ENCODE measurements around the gene PHF1.

GRCh38 chr6:33453393-33454008, 42.7 kb downstream of the PHF1 start:
- TF ChIP-seq CTCF (IDR thresholded peaks at IDR 0.05) (no peak), POLR2A (IDR thresholded peaks at IDR 0.05) (no peak)

Measured in prostate gland (tissue), 2 donors.